Effector CD4-positive, alpha-beta T cell (primary cell): ENCODE results near the gene LLGL1.
"Not testable (repeated sequence)": the region's sequence is repeated elsewhere in the genome, so short reads cannot be mapped to it uniquely, and the experiment has no call there.

Experiments
- DNase-seq: peaks from one replicate; pipeline ENCODE4 v3.0.0-alpha.2; 2020

The LLGL1 gene

GRCh38 chr17:18194804-18195203 lies 30.6 kb upstream of the LLGL1 start:
- DNase-seq: no peak

DNA sequence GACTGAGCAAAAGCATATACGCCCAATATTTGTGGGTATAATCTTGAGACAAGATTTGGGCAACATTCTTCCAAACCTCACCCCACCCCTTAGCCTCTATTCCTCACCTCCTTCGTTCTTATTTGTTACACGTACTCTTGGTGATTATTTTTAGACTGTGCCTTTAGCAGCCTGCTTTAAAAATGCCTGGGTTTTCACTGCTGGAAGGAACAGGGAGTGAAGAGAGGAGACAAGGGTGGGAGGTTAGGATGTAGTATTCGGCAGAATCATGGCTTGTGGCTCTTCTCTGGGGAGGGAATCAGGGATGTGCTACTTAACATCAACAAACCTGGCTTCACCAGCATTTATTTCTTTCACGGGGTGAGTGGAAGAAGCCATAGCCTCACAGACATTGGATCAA lies 30.2 kb upstream of the LLGL1 start:
- no peak for DNase-seq

DNA sequence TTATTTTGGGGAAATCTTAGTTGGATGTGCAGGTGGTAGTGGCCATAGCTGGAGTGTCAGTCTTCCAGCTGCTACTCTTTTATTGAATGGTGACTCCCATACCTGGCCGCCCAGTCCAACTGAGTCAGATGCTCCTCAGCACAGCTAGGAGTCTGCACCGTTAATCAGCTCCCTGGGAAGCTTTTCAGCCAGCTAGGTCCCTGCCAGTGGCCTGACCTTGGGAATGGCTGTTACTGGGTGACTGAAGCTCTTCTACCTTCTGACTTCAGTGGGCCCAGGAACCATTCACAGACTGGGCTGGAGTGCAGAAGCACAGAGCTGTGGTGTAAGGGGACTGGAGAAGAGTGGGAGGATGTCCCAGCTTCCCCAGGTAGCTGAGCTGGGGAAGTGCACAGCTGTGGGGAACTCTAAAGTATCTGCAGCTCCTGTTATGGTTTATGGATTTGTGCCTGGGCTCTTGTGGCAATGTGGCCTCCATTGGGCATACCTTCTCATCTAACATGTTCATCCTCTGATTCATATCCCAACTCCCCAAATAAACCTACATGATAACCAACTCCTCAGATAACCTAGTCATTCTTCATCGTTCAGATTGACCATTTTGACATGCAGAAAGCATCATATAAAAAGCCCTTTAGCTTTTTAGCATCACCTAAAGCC lies 27.8 kb upstream of the LLGL1 start:
- DNase-seq: no peak

DNA sequence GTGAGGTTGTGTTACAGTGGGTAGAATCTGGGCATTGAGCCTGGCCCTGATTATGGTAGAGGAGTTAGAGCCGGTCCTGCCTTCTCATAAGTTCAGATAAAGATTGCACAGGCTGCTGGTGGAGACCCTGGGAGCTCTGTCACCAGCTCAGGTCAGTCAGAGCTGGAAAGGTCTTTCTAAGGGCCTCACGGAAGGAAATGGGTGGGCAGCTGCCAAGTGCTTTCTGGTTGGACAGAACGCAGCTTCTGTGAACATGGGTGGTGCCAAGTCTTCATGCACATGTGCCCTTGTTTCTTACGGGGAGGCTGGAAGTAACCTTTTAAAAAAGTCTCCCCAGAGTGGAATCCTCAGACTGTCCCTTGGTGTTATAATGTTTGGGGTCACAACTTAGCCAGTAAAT lies 26.9 kb upstream of the LLGL1 start:
- no peak for DNase-seq

DNA sequence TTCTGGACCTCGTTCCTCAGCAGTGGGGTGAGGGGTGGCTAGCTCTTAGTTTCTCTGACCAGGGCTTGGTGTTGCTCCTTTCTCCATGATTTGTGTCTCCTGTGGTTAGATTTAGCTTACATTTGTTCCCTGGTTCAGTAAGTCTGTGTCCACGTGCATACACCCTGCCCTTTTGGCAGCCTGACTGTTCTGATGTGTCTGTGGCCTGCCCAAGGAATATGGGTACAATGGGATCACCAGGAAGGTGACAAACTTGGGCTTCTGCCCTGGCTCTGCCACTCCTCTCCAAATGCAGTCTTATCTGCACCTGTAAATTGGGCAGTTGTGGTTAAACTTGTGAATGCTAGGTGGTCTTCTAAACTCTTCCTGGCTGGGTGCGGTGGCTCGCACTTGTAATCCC lies 24.3 kb upstream of the LLGL1 start:
- no peak for DNase-seq

- no peak for DNase-seq
These were observed 22.1 kb upstream of the LLGL1 start for GRCh38 chr17:18203308-18203707.

GRCh38 chr17:18205861-18206260 lies 19.6 kb upstream of the LLGL1 start:
- no peak for DNase-seq

DNA sequence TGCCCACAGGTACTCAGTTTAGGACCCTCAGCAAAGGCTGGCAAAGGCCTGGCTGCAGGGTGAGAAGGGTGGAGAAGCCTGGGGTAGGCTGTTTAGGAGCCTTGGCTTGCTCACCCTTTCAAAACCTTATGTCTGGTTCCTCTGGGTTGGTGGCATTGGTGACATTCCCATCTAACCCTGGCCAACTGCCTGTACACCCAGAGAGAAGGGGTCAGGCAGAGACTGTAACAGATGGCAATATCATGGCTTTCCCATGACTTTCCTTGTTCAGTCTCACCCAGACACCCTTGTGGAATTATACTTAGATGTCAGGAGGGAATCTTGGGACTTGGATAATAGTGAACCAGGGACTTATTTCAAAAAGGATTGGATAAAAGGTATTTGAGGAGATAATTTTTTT lies 18.5 kb upstream of the LLGL1 start:
- DNase-seq: no peak

- no peak for DNase-seq
These were observed 17.3 kb upstream of the LLGL1 start for GRCh38 chr17:18208092-18208491.

GRCh38 chr17:18213666-18214270 lies 11.7 kb upstream of the LLGL1 start:
- DNase-seq: no peak

GRCh38 chr17:18216906-18217305 lies 8.5 kb upstream of the LLGL1 start:
- not testable (repeated sequence) for DNase-seq

GRCh38 chr17:18217412-18218015 lies 7.9 kb upstream of the LLGL1 start:
- peak; percentile 63 for DNase-seq

DNA sequence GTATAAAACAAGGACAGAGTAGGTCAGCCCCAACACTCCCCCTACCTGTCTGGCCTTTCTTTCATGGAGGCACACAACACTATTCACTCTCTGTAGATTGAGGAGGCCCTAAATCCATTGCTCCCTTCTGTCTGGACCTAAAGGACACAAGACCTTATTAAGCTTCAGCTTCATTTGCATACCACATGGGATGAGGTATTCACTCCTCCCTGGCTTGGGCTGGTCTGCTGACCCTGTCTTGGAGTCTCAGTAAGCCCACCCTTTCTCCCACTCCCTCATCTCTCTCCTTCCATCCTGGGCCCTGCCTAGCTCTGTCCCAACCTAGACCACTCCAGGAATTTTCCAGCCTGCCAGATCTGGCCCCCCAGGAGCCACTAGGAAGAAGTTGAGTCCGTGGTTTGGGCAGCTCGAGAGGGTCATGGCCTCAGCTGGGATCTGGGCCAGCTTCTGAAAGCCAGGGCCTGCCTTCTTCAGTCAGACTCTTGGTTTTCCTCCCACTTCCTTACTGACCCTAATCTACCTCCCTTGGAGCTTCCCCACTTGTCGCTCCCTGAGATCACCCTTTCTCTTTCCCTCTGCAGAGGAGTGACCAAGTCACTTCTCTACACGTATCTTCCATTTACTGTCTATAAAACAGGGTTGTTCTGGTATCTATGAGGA lies 6.5 kb upstream of the LLGL1 start:
- DNase-seq: no peak

DNA sequence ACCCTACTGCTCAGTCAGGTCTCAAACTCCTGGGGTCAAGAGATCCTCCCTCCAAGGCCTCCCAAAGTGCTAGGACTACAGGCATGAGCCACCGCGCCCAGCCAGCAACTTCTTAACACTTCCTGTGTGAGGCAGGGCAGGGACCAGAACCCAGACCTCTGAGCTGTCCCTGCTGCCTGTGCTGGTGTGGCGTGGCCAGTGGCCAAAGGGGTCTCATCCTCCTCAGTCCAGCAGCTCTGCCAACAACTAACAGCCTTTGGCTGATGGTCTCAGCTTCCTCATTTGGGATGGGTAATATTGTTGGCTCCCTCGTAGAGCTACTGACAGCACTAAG lies 1.4 kb upstream of the LLGL1 start:
- DNase-seq: no peak

DNA sequence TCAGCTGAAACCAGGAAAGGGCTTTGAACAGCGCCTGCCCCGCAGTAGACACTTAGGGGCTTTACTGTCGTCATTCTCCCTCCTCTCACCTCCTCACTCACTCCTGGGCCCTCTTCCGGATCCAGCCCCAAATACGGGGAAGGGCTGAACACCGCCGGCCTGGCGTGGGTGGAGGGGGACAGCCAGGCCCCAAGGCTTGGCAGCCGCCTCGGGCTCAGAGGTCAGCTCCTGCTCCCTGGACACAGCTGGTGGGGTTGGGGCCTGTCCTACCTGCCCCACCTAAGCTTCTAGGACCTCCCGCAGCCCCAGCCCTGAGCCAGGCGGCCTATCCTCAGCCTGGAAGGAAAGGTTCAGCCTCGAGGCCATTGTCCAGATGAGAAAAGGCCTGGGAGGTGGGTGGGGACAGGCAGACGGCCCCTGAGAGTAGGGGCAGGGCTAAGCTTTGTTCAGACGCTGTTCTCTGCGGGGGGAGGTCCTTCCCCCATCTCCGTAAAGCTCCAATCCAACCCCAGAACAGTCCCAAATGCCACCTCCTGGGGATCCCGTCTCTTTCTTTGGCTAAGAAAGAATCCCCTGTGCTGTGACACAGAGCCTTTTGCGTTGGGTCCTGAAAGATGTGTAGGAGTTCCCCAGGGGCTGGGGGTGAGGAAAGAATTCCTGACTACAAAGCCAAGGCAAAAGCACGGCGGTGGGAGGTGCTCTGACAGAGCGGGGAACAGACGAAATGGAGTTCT lies 881 bp upstream of the LLGL1 start:
- no peak for DNase-seq

DNA sequence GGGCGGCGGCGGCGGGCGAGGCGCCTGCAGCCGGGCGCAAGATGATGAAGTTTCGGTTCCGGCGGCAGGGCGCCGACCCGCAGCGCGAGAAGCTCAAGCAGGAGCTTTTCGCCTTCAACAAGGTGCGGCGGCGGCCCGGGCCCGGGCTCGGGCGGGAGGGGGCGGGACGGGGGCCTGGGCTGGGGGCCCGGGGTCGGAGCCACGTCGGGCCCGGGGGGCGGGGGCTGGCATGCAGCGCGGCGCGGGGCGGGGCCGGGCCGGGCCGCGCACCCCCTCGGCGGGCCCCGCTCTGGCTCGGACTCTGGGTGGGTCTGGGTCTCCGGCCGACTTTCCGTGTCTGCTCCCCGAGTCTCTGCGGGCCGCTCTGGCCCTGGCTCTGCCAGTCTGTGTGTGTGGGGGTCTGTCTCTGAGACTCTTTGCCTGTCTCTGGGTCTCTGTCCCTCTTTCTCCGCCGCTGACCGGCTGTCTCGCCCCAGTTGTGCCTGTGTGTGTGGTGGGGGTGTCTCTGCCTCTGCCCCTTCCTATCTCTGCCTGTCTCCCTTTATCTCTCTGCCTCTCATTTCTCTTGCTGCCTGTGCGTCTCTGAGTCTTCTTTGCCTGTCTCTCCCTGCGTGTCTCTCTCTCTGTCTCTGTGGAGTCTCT lies 328 bp downstream of the LLGL1 start:
- DNase-seq: no peak

- no peak for DNase-seq
These were observed 980 bp downstream of the LLGL1 start for GRCh38 chr17:18226284-18226945.

GRCh38 chr17:18227635-18228034 lies 2.2 kb downstream of the LLGL1 start:
- no peak for DNase-seq

DNA sequence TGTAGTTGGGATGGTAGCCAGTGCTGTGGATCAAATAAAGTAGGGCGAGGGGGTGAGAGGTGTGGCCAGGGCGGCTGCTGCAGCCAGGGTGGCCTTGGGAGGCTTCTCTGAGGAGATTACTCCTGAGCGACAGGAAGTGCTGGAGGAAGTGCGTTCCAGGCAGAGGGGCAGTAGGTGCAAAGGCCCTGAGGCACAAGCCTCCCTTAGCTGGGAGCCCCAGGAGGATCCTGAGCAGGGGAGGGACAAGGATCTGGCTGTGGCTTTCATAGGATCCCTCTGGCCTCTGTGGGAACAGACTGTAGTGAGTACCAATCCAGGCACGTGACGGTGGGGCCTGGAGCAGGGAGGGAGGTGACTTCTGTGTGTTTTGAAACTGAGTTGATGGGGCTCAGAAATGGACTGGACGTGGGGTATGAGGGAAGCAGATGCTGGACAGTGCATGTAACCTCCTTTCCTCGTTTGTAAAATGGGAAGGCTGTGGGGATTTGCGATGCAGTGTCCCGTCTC lies 2.8 kb downstream of the LLGL1 start:
- no peak for DNase-seq

DNA sequence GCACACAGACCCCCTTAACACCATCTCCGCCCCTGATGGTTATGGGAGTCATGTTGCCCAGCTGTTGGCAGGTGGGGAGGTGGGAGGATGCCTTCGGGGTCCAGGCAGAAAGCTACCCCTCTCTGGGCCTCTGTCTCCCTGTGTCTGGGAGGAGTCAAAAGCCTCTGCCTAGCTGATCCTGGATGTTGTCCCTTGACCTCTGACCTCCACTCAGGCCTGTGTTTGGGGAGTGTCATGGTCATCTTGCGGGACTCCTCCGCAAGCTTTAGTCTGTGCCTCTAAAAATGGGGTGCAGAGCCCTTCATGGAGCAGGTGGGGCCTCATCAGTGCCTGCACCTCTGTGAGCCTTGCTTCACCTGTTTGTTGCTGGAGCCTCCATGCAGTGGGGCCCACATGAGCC lies 3.8 kb downstream of the LLGL1 start:
- DNase-seq: no peak

GRCh38 chr17:18229771-18230170 lies 4.3 kb downstream of the LLGL1 start:
- DNase-seq: no peak
